SK-N-MC (cell line): ENCODE results near the gene HAGHL.

ENCODE experiments used
- EZH2 ChIP-seq: fragments of 200-600 bp; sonication (generic); IDR thresholded peaks from one replicate; pipeline ENCODE4 v1.6.1; 2017; ENCODE audit warnings: antibody characterized with exemption
- POLR2AphosphoS5 ChIP-seq: IDR thresholded peaks from 2 replicates; pipeline ENCODE4 v1.6.1; 2012; ENCODE audit warnings: mild to moderate bottlenecking, low read depth, low read length, borderline replicate concordance

GRCh38 chr16:727291-727977 is 528 bp downstream of the HAGHL start:
- TF ChIP-seq POLR2AphosphoS5 (no peak), EZH2 (no peak)
